OCI-LY1 (cell line): ENCODE results near the gene TMPRSS11B.

ENCODE experiments used
- EZH2 ChIP-seq: fragments of 200-600 bp; sonication (generic), shearing (Covaris generic); IDR thresholded peaks from 2 replicates; pipeline ENCODE4 v1.8.0; 2017; ENCODE audit warnings: borderline replicate concordance, mixed run types, mild to moderate bottlenecking, antibody characterized with exemption, low read length, moderate library complexity, mixed read lengths
- TF ChIP-seq, protein P1 (sequence below): fragments of 200-600 bp; sonication (generic), shearing (Covaris generic); IDR thresholded peaks from 2 replicates; pipeline ENCODE4 v1.5.1; 2017; ENCODE audit warnings: mild to moderate bottlenecking, antibody characterized with exemption, low read length, moderate library complexity, mixed read lengths

GRCh38 chr4:68209003-68209402 lies 36.5 kb downstream of the TMPRSS11B start:
- TF ChIP-seq, protein P1, sequence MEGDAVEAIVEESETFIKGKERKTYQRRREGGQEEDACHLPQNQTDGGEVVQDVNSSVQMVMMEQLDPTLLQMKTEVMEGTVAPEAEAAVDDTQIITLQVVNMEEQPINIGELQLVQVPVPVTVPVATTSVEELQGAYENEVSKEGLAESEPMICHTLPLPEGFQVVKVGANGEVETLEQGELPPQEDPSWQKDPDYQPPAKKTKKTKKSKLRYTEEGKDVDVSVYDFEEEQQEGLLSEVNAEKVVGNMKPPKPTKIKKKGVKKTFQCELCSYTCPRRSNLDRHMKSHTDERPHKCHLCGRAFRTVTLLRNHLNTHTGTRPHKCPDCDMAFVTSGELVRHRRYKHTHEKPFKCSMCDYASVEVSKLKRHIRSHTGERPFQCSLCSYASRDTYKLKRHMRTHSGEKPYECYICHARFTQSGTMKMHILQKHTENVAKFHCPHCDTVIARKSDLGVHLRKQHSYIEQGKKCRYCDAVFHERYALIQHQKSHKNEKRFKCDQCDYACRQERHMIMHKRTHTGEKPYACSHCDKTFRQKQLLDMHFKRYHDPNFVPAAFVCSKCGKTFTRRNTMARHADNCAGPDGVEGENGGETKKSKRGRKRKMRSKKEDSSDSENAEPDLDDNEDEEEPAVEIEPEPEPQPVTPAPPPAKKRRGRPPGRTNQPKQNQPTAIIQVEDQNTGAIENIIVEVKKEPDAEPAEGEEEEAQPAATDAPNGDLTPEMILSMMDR = no peak
- TF ChIP-seq EZH2 = no peak
